Epithelial cell of esophagus (primary cell): ENCODE measurements around the gene YBX2.

Source experiments
- DNase-seq: peaks from one replicate; pipeline ENCODE4 v3.0.0; 2010; ENCODE audit warnings: low read depth
- H3K4me3 ChIP-seq: 2 replicates; pipeline ENCODE4 v1.5.1; 2011; ENCODE audit warnings: mild to moderate bottlenecking, low read length, control low read depth
- CTCF ChIP-seq: IDR thresholded peaks from 2 replicates; pipeline ENCODE4 v1.5.1; 2011; ENCODE audit warnings: low read depth, mild to moderate bottlenecking, low read length, control low read depth, inconsistent platforms; ENCODE audit not compliant: insufficient read depth; ENCODE audit errors: missing control alignments

YBX2 gene

GRCh38 chr17:7280519-7281073 is 13.8 kb downstream of the YBX2 start:
- peak; percentile 92 for TF ChIP-seq CTCF
- DNase-seq = peak; percentile 91
- H3K4me3 ChIP-seq = peak overlapping the region; percentile 48

- no peak for DNase-seq
- no peak overlapping the region for H3K4me3 ChIP-seq
- no peak for TF ChIP-seq CTCF
Measured at GRCh38 chr17:7279448-7279847, 15.0 kb downstream of the YBX2 start.

GRCh38 chr17:7266784-7267183 is 27.7 kb downstream of the YBX2 start:
- TF ChIP-seq CTCF = no peak
- H3K4me3 ChIP-seq = no peak overlapping the region
- DNase-seq = peak; percentile 29

- no peak for DNase-seq
- H3K4me3 ChIP-seq = peak overlapping the region; percentile 55
- TF ChIP-seq CTCF = no peak
Measured at GRCh38 chr17:7263801-7264078, 30.7 kb downstream of the YBX2 start.

- peak; percentile 70 for DNase-seq
- no peak for TF ChIP-seq CTCF
- peak overlapping the region; percentile 55 for H3K4me3 ChIP-seq
Measured at GRCh38 chr17:7262935-7263800, 31.3 kb downstream of the YBX2 start.

GRCh38 chr17:7262192-7262934 is 32.1 kb downstream of the YBX2 start, which contains the start of gene CLDN7:
CLDN7 (minus strand) TSS chr17:7262478; CDS start chr17:7262043, 435 bp downstream.
- DNase-seq = peak; percentile 71
- H3K4me3 ChIP-seq = peak within 1 kb of the TSS; percentile 55
- TF ChIP-seq CTCF = no peak
